Keratinocyte (primary cell): Measurements from ENCODE around the gene ASB6. TPM values are rescaled to one million over a fixed set of nuclear protein-coding genes. Genes with fewer than 3 reads are reported as not detected.

Source experiments
- DNase-seq: peaks from one replicate; pipeline ENCODE4 v3.0.0-alpha.2; 2011; ENCODE audit warnings: low read depth, missing footprints, low spot score
- FAIRE-seq: peaks from 2 replicates; lab custom pipeline; 2011; peaks lifted over from hg19 to GRCh38; lab: Jason Lieb, UNC
- H2AFZ ChIP-seq: 2 replicates; pipeline ENCODE4 v1.6.0; 2012; ENCODE audit warnings: low read length, control low read depth, inconsistent platforms; ENCODE audit not compliant: control insufficient read depth
- H3K27ac ChIP-seq: 2 replicates; pipeline ENCODE4 v1.5.1; 2011; ENCODE audit warnings: low read length; ENCODE audit not compliant: control insufficient read depth, insufficient read depth
- H3K27me3 ChIP-seq: 3 replicates; pipeline ENCODE4 v1.6.0; 2011; ENCODE audit warnings: low read length; ENCODE audit not compliant: control insufficient read depth, insufficient read depth; ENCODE audit errors: extremely low read depth
- H3K36me3 ChIP-seq, 2 experiments: 2 replicates in 1 of 2; 3 replicates in 1 of 2; pipeline ENCODE4 v1.5.1; 2011; ENCODE audit warnings: low read length in 2 of 2, mild to moderate bottlenecking in 1 of 2; ENCODE audit not compliant: control insufficient read depth in 2 of 2, insufficient read depth in 2 of 2; ENCODE audit errors: extremely low read depth in 1 of 2
- H3K4me1 ChIP-seq: 3 replicates; pipeline ENCODE4 v1.5.1; 2011; ENCODE audit warnings: low read length; ENCODE audit not compliant: control insufficient read depth, insufficient read depth; ENCODE audit errors: extremely low read depth
- H3K4me2 ChIP-seq: 3 replicates; pipeline ENCODE4 v1.6.0; 2011; ENCODE audit warnings: low read depth, low read length; ENCODE audit not compliant: control insufficient read depth, insufficient read depth; ENCODE audit errors: extremely low read depth
- H3K4me3 ChIP-seq, 3 experiments: fragments of 200-600 bp in 1 of 3; sonication (generic) in 1 of 3; 2 replicates in 2 of 3; 3 replicates in 1 of 3; pipeline ENCODE4 v1.5.1; 2011 to 2016; ENCODE audit warnings: low read length in 3 of 3, mild to moderate bottlenecking in 3 of 3, control low read depth in 2 of 3, inconsistent platforms in 1 of 3, low read depth in 1 of 3, mixed read lengths in 1 of 3, mixed run types in 1 of 3, moderate library complexity in 1 of 3; ENCODE audit not compliant: control insufficient read depth in 2 of 3, insufficient read depth in 2 of 3; ENCODE audit errors: extremely low read depth in 1 of 3
- H3K79me2 ChIP-seq: 2 replicates; pipeline ENCODE4 v1.6.0; 2012; ENCODE audit warnings: low read length; ENCODE audit not compliant: control insufficient read depth, insufficient read depth
- H3K9ac ChIP-seq: 3 replicates; pipeline ENCODE4 v1.6.0; 2011; ENCODE audit warnings: low read length; ENCODE audit not compliant: control insufficient read depth, insufficient read depth; ENCODE audit errors: extremely low read depth
- H3K9me1 ChIP-seq: 3 replicates; pipeline ENCODE4 v1.6.0; 2011; ENCODE audit warnings: low read length; ENCODE audit not compliant: control insufficient read depth, insufficient read depth; ENCODE audit errors: extremely low read depth
- H3K9me3 ChIP-seq: 2 replicates; pipeline ENCODE4 v1.5.1; 2012; ENCODE audit warnings: low read depth, low read length; ENCODE audit not compliant: control insufficient read depth
- H4K20me1 ChIP-seq: 3 replicates; pipeline ENCODE4 v1.6.0; 2011; ENCODE audit warnings: low read length; ENCODE audit not compliant: control insufficient read depth, insufficient read depth; ENCODE audit errors: extremely low read depth
- EZH2 ChIP-seq: IDR thresholded peaks from one replicate; pipeline ENCODE4 v1.6.1; 2012; ENCODE audit warnings: inconsistent platforms, mild to moderate bottlenecking, low read length, moderate library complexity
- dilution Hi-C: fragments of 300-500 bp; cut with MboI; formaldehyde crosslinking; loops from one replicate; pipeline ENCODE4 v1.7.0; 2020; ENCODE audit warnings: low sequenced_read_pairs; ENCODE audit not compliant: extremely low pct_ligation_motif_present
- polyA plus RNA-seq, 5 experiments: library from polyadenylated mRNA; depleted of rRNA in 3 of 5; stranded (reverse) in 3 of 5; stranded (forward) in 1 of 5; unstranded in 1 of 5; fragments of >200 nt; gene quantifications; 1 replicate in 1 of 5; 2 replicates in 3 of 5; 3 replicates in 1 of 5; pipeline versions ENCODE4 v1.2.1 to v1.2.3, GENCODE V29; 2011 to 2012; ENCODE audit warnings: missing spikeins in 2 of 5, low read depth in 1 of 5, low replicate concordance in 1 of 5
- TF ChIP-seq, protein P1 (sequence below), 3 experiments: IDR thresholded peaks in 1 of 3; conservative IDR thresholded peaks in 1 of 3; optimal IDR thresholded peaks in 1 of 3; 2 replicates in 2 of 3; 3 replicates in 1 of 3; pipeline versions ENCODE3 to v1.5.1; 2011; ENCODE audit warnings: low read length in 3 of 3, mild to moderate bottlenecking in 3 of 3, moderate library complexity in 2 of 3, control low read depth in 1 of 3, inconsistent platforms in 1 of 3; ENCODE audit not compliant: insufficient read depth in 2 of 3; ENCODE audit errors: extremely low read depth in 1 of 3

Gene ASB6
- polyA plus RNA-seq, 1 donor (not counting 4 experiments of a cell fraction or from before 2014, with no cell fraction given): 16.3 TPM

- H3K9me1 ChIP-seq: no peaks in the 10 kb centered on the region
- no peak overlapping the region for H3K4me3 ChIP-seq
- no peak overlapping the region for H3K27ac ChIP-seq
- FAIRE-seq (no peak), DNase-seq (no peak)
- no peak overlapping the region for H2AFZ ChIP-seq
- H4K20me1 ChIP-seq: no peaks in the 10 kb centered on the region
- no peaks in the 10 kb centered on the region for H3K9me3 ChIP-seq
- H3K79me2 ChIP-seq: no peaks in the 10 kb centered on the region
- H3K9ac ChIP-seq: no peak overlapping the region
- peaks cover 2% of the 10 kb centered on the region for H3K4me1 ChIP-seq
- H3K4me2 ChIP-seq: no peak overlapping the region
- TF ChIP-seq, protein P1, sequence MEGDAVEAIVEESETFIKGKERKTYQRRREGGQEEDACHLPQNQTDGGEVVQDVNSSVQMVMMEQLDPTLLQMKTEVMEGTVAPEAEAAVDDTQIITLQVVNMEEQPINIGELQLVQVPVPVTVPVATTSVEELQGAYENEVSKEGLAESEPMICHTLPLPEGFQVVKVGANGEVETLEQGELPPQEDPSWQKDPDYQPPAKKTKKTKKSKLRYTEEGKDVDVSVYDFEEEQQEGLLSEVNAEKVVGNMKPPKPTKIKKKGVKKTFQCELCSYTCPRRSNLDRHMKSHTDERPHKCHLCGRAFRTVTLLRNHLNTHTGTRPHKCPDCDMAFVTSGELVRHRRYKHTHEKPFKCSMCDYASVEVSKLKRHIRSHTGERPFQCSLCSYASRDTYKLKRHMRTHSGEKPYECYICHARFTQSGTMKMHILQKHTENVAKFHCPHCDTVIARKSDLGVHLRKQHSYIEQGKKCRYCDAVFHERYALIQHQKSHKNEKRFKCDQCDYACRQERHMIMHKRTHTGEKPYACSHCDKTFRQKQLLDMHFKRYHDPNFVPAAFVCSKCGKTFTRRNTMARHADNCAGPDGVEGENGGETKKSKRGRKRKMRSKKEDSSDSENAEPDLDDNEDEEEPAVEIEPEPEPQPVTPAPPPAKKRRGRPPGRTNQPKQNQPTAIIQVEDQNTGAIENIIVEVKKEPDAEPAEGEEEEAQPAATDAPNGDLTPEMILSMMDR (optimal IDR thresholded peaks at IDR 0.05 in 1 of 3, IDR thresholded peaks at IDR 0.05 in 1 of 3, conservative IDR thresholded peaks at IDR 0.05 in 1 of 3; ENCODE audit: extremely low read depth in 1 of 3, insufficient read depth in 2 of 3, low read length in 3 of 3): no peak
- no peak for TF ChIP-seq EZH2
- no peaks in the 10 kb centered on the region for H3K36me3 ChIP-seq
- peaks cover 29% of the 10 kb centered on the region for H3K27me3 ChIP-seq
- dilution Hi-C loops: no loop called here
Observed at GRCh38 chr9:129676975-129677374, 35.0 kb upstream of the ASB6 start.

GRCh38 chr9:129676287-129676686, 34.3 kb upstream of the ASB6 start:
- H3K4me2 ChIP-seq: no peak overlapping the region

More at GRCh38 chr9:129676287-129676686, 34.3 kb upstream of the ASB6 start:
- no peak overlapping the region for H3K9ac ChIP-seq
- no peaks in the 10 kb centered on the region for H3K9me3 ChIP-seq
- DNase-seq (no peak), FAIRE-seq (no peak)
- H3K36me3 ChIP-seq: no peaks in the 10 kb centered on the region
- peaks cover 3% of the 10 kb centered on the region for H3K4me1 ChIP-seq
- H3K9me1 ChIP-seq: no peaks in the 10 kb centered on the region
- H2AFZ ChIP-seq: no peak overlapping the region
- no peaks in the 10 kb centered on the region for H4K20me1 ChIP-seq
- no peak overlapping the region for H3K4me3 ChIP-seq
- H3K27me3 ChIP-seq: peaks cover 29% of the 10 kb centered on the region
- no peak for TF ChIP-seq EZH2
- TF ChIP-seq, protein P1 (optimal IDR thresholded peaks at IDR 0.05 in 1 of 3, IDR thresholded peaks at IDR 0.05 in 1 of 3, conservative IDR thresholded peaks at IDR 0.05 in 1 of 3; ENCODE audit: extremely low read depth in 1 of 3, insufficient read depth in 2 of 3, low read length in 3 of 3): no peak
- dilution Hi-C loops: no loop called here
- H3K27ac ChIP-seq: no peak overlapping the region
- H3K79me2 ChIP-seq: no peaks in the 10 kb centered on the region
